Jurkat, Clone E6-1 (cell line): ENCODE results near the gene RNU6-9. TPM values are rescaled to one million over a fixed set of nuclear protein-coding genes. Genes with fewer than 3 reads are reported as not detected.
A peak's percentile ranks its signal among the peaks of the same experiment; 100 is the strongest.
"Not testable (repeated sequence)": the region's sequence is repeated elsewhere in the genome, so short reads cannot be mapped to it uniquely, and the experiment has no call there.

Experiments used
- DNase-seq: peaks from one replicate; pipeline ENCODE4 v3.0.0-alpha.2; 2011; ENCODE audit warnings: low read depth, low spot score
- H3K4me3 ChIP-seq: 2 replicates; pipeline ENCODE4 v1.5.1; 2011; ENCODE audit warnings: mild to moderate bottlenecking, low read length, control low read depth, moderate library complexity
- polyA plus RNA-seq: library from polyadenylated mRNA; unstranded; fragments of >200 nt; gene quantifications from one replicate; pipeline ENCODE4 v1.2.1, GENCODE V29; 2012; ENCODE audit warnings: missing spikeins; ENCODE audit not compliant: insufficient read length, insufficient read depth

The RNU6-9 gene
- not detected for polyA plus RNA-seq

GRCh38 chr19:892894-893689 lies at the start of gene RNU6-9, which contains the start of gene MED16:
RNU6-9 (plus strand) TSS chr19:893484.
MED16 (minus strand) TSS chr19:893187; CDS start chr19:891131, 2,056 bp downstream.
- H3K4me3 ChIP-seq, result peak within 1 kb of the TSS; percentile 71
- DNase-seq, result peak; percentile 90

GRCh38 chr19:843836-844545 lies 49.3 kb upstream of the RNU6-9 start:
- DNase-seq, result no peak
- no peak overlapping the region for H3K4me3 ChIP-seq

- H3K4me3 ChIP-seq, result no peak overlapping the region
- peak; percentile 21 for DNase-seq
These were observed 48.7 kb upstream of the RNU6-9 start for GRCh38 chr19:844546-844971.

GRCh38 chr19:845707-846521 lies 47.4 kb upstream of the RNU6-9 start:
- DNase-seq, result no peak
- no peak overlapping the region for H3K4me3 ChIP-seq

- no peak overlapping the region for H3K4me3 ChIP-seq
- no peak for DNase-seq
These were observed 44.8 kb upstream of the RNU6-9 start for GRCh38 chr19:848386-848921.

GRCh38 chr19:849195-849594 lies 44.1 kb upstream of the RNU6-9 start:
- not testable (repeated sequence) for DNase-seq, H3K4me3 ChIP-seq

GRCh38 chr19:850221-850978 lies 42.9 kb upstream of the RNU6-9 start:
- DNase-seq, result no peak
- H3K4me3 ChIP-seq, result no peak overlapping the region

- H3K4me3 ChIP-seq, result no peak overlapping the region
These were observed 42.3 kb upstream of the RNU6-9 start for GRCh38 chr19:850979-851335.

GRCh38 chr19:852136-853013 lies 40.9 kb upstream of the RNU6-9 start, which contains the start of gene ELANE:
ELANE (plus strand) TSS chr19:852303; CDS start chr19:852329, 26 bp downstream.
- no peak within 1 kb of the TSS for H3K4me3 ChIP-seq
- DNase-seq, result no peak

More at GRCh38 chr19:850979-851335, 42.3 kb upstream of the RNU6-9 start:
- DNase-seq, result no peak

GRCh38 chr19:853014-853585 lies 40.2 kb upstream of the RNU6-9 start:
- no peak for DNase-seq
- no peak overlapping the region for H3K4me3 ChIP-seq

GRCh38 chr19:853614-854220 lies 39.6 kb upstream of the RNU6-9 start:
- not testable (repeated sequence) for DNase-seq, H3K4me3 ChIP-seq

- no peak overlapping the region for H3K4me3 ChIP-seq
- DNase-seq, result no peak
These were observed 38.7 kb upstream of the RNU6-9 start for GRCh38 chr19:854549-854948.

GRCh38 chr19:855142-855541 lies 38.1 kb upstream of the RNU6-9 start:
- DNase-seq, result no peak
- no peak overlapping the region for H3K4me3 ChIP-seq

GRCh38 chr19:855566-856120 lies 37.6 kb upstream of the RNU6-9 start:
- DNase-seq, result no peak
- H3K4me3 ChIP-seq, result no peak overlapping the region

- no peak overlapping the region for H3K4me3 ChIP-seq
- no peak for DNase-seq
These were observed 35.0 kb upstream of the RNU6-9 start for GRCh38 chr19:858284-858683.
